Measurements from ENCODE around the gene GTPBP4. TPM values are rescaled to one million over a fixed set of nuclear protein-coding genes. Genes with fewer than 3 reads are reported as not detected.

Gene GTPBP4
- total and polyA plus RNA-seq, 2 of the 13 experiments (the other 11 are each of a cell fraction or from before 2014, with no cell fraction given) = 24.1 to 85.5 TPM

DNA sequence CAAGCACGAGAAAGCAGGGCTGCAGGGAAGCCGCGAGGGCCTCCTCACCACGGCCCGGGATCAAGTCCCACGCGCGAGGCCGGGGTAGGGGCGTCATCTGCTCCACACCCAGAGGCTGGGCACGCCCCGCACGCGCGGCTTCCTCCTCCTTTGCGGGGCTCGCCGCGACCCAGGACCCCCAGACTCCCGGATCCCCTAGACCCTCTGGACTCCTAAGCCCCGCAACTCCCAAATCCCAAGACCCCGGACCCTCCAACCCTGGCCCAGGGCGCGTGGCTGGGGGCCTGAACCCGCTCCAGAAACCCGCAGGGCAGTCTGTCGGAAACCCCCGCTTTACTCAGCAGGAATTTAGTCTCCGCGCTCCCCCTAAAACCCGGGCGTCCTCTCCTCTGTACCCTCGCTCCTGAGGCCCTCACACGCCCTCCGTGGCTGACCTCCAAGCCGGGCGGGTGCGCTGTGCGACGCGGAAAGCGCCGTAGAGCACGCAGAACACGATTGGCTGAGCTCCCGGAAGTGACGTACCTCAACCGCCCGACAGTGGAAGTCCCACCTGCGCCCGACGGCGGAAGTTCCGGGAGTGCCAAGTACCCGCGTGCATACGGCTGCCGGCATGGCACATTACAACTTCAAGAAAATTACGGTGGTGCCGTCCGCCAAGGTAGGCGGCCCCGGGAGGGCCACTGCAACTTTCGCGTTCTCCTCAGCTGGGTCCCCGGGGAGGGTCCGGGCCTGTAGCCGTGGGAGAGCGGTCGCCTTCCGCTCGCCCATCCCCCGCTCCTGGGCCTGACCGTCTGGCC, at the start of gene GTPBP4 (continued):
- peak; percentile 52 for TF ChIP-seq ZNF770 (CRISPR knock-in tag; IDR thresholded peaks at IDR 0.05)
- peak; percentile 78 for TF ChIP-seq MEIS2 (CRISPR knock-in tag; IDR thresholded peaks at IDR 0.05)
- peak; percentile 99 for TF ChIP-seq ZNF205 (CRISPR knock-in tag; IDR thresholded peaks at IDR 0.05)
- no peak for TF ChIP-seq FOSL1 (CRISPR knock-in tag; IDR thresholded peaks at IDR 0.05; ENCODE audit: borderline replicate concordance)
- TF ChIP-seq, protein P1, sequence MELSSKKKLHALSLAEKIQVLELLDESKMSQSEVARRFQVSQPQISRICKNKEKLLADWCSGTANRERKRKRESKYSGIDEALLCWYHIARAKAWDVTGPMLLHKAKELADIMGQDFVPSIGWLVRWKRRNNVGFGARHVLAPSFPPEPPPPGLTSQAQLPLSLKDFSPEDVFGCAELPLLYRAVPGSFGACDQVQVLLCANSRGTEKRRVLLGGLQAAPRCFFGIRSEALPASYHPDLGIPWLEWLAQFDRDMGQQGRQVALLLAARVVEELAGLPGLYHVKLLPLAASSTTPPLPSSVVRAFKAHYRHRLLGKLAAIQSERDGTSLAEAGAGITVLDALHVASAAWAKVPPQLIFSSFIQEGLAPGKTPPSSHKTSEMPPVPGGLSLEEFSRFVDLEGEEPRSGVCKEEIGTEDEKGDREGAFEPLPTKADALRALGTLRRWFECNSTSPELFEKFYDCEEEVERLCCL (CRISPR knock-in tag; IDR thresholded peaks at IDR 0.05; ENCODE audit: borderline replicate concordance) = no peak
- no peak for TF ChIP-seq ZNF431 (CRISPR knock-in tag; IDR thresholded peaks at IDR 0.05; ENCODE audit: borderline replicate concordance, low read depth)
- TF ChIP-seq GPBP1L1 (CRISPR knock-in tag; IDR thresholded peaks at IDR 0.05) = no peak
- TF ChIP-seq ZNF83 (CRISPR knock-in tag; IDR thresholded peaks at IDR 0.05; ENCODE audit: borderline replicate concordance) = peak; percentile 40; the same call in 1 of the 2 replicates
- TF ChIP-seq TRAFD1 (CRISPR knock-in tag; IDR thresholded peaks at IDR 0.05; ENCODE audit: borderline replicate concordance) = no peak
- 0 out of 2 replicates have a peak, but pooled peaks have one; percentile 7 for TF ChIP-seq BCL6 (CRISPR knock-in tag; IDR thresholded peaks at IDR 0.05)
- no peak for TF ChIP-seq CENPBD1 (CRISPR knock-in tag; IDR thresholded peaks at IDR 0.05; ENCODE audit: borderline replicate concordance, low read depth)
- TF ChIP-seq FOXK2 (IDR thresholded peaks at IDR 0.05) = no peak
- TF ChIP-seq ZNF773 (CRISPR knock-in tag; IDR thresholded peaks at IDR 0.05; ENCODE audit: borderline replicate concordance) = peak; percentile 56; the same call in 1 of the 2 replicates
- TF ChIP-seq, protein P2, sequence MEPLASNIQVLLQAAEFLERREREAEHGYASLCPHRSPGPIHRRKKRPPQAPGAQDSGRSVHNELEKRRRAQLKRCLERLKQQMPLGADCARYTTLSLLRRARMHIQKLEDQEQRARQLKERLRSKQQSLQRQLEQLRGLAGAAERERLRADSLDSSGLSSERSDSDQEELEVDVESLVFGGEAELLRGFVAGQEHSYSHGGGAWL (CRISPR knock-in tag; IDR thresholded peaks at IDR 0.05) = peak; percentile 91; the same call in 1 of the 2 replicates
- TF ChIP-seq CC2D1A (CRISPR knock-in tag; IDR thresholded peaks at IDR 0.05) = no peak

Measured in HepG2 (cell line).